ENCODE results near the gene ZNF79. TPM values are rescaled to one million over a fixed set of nuclear protein-coding genes. Genes with fewer than 3 reads are reported as not detected.

The ZNF79 gene
- total RNA-seq, 1 experiment from 2014 or later: 9.0 TPM

GRCh38 chr9:127392976-127393375 lies 31.2 kb upstream of the ZNF79 start:
- DNase-seq (ENCODE audit: low spot score) (no peak), ATAC-seq (no peak)
- POLR2A ChIA-PET: no interaction called here
- no peaks in the 10 kb centered on the region for H3K9me3 Mint-ChIP-seq
- H3K4me3 Mint-ChIP-seq: no peak overlapping the region
- peaks cover 14% of the 10 kb centered on the region for H3K27me3 Mint-ChIP-seq (ENCODE audit: low read depth)
- H3K27ac Mint-ChIP-seq: no peak overlapping the region; the same call in 1 of the 2 replicates
- no peaks in the 10 kb centered on the region for H3K36me3 Mint-ChIP-seq
- peaks cover 15% of the 10 kb centered on the region for H3K4me1 Mint-ChIP-seq
- CTCF ChIA-PET: interaction anchor here (0.9 to 1.6 kb wide), 7 partner anchors 25 to 549 kb away, joined by 3 to 8 read pairs (median 4); no protein-coding TSS in a partner anchor
- no peak for TF ChIP-seq TP53 (CRISPR knock-in tag; IDR thresholded peaks at IDR 0.05)
- no peak for TF ChIP-seq HMGA2 (CRISPR knock-in tag; IDR thresholded peaks at IDR 0.05)
- TF ChIP-seq EMX1 (CRISPR knock-in tag; IDR thresholded peaks at IDR 0.05): no peak
- TF ChIP-seq CREM (CRISPR knock-in tag; IDR thresholded peaks at IDR 0.05): no peak
- no peak for TF ChIP-seq ATF6 (CRISPR knock-in tag; IDR thresholded peaks at IDR 0.05)
- TF ChIP-seq SOX15 (CRISPR knock-in tag; IDR thresholded peaks at IDR 0.05): no peak
- TF ChIP-seq SP1 (CRISPR knock-in tag; conservative IDR thresholded peaks at IDR 0.05): no peak
- no peak for TF ChIP-seq ZSCAN18 (CRISPR knock-in tag; IDR thresholded peaks at IDR 0.05)
- no peak for TF ChIP-seq E2F1 (CRISPR knock-in tag; IDR thresholded peaks at IDR 0.05)
- no peak for TF ChIP-seq CDX4 (CRISPR knock-in tag; IDR thresholded peaks at IDR 0.05; ENCODE audit: borderline replicate concordance)
- TF ChIP-seq ZBTB43 (CRISPR knock-in tag; IDR thresholded peaks at IDR 0.05): no peak
- no peak for TF ChIP-seq OVOL2 (CRISPR knock-in tag; IDR thresholded peaks at IDR 0.05; ENCODE audit: borderline replicate concordance)
- TF ChIP-seq FOXJ3 (CRISPR knock-in tag; IDR thresholded peaks at IDR 0.05; ENCODE audit: borderline replicate concordance): no peak
- no peak for TF ChIP-seq NR1H2 (CRISPR knock-in tag; IDR thresholded peaks at IDR 0.05)
- no peak for TF ChIP-seq CTCF (IDR thresholded peaks at IDR 0.05)
- TF ChIP-seq ELF4 (CRISPR knock-in tag; IDR thresholded peaks at IDR 0.05; ENCODE audit: low read depth): no peak
- no peak for TF ChIP-seq MLX (CRISPR knock-in tag; IDR thresholded peaks at IDR 0.05)
- TF ChIP-seq ERG (CRISPR knock-in tag; IDR thresholded peaks at IDR 0.05): no peak
